Left cardiac atrium (tissue), 4 donors: ENCODE data around the gene HDDC2. TPM values are rescaled to one million over a fixed set of nuclear protein-coding genes. Genes with fewer than 3 reads are reported as not detected.

Experiments
- ATAC-seq, 2 donors: fragments of 200-7000 bp; cut with Tn5 transposase; one replicate each; pipeline ENCODE4 v1.9.1; 2020; ENCODE audit warnings: mild to moderate bottlenecking in 2 of 2, moderate library complexity in 2 of 2
- DNase-seq: peaks from one replicate; pipeline ENCODE4 v3.0.0-alpha.2; 2020
- intact Hi-C, 2 donors: fragments of 100-400 bp; cut with DNase I; formaldehyde crosslinking; loops; one replicate each; pipeline versions ENCODE4 v1.14.1 to v1.15.1; 2022 to 2023
- total RNA-seq, 2 donors: library from RNA; stranded (reverse); fragmentation: NEBNext Ultra II Directional; extraction: Animal tissue kit (Norgen Biotek cat#: 25700); gene quantifications; one replicate each; pipeline ENCODE4 v1.2.1, GENCODE V29; 2021
- donor health status: DM: no; HTN: yes; CAD: no.
- donor health status: DM: no; HTN: yes; CAD: no; lungs with severe emphysema.
- donor health status: DM: yes; HTN: yes; CAD: no.
- donor health status: Dilated cardiomyopathy.

The HDDC2 gene
- total RNA-seq, 2 donors from 2014 or later, result 78.1 to 80.3 TPM

GRCh38 chr6:125279961-125280360, 21.8 kb downstream of the HDDC2 start:
- DNase-seq (no peak), ATAC-seq (no peak)
- intact Hi-C loops, result no loop called here

- no peak for ATAC-seq
- intact Hi-C loops, result no loop called here
- DNase-seq, result no peak
Measured at GRCh38 chr6:125277838-125278237, 23.9 kb downstream of the HDDC2 start.

DNA sequence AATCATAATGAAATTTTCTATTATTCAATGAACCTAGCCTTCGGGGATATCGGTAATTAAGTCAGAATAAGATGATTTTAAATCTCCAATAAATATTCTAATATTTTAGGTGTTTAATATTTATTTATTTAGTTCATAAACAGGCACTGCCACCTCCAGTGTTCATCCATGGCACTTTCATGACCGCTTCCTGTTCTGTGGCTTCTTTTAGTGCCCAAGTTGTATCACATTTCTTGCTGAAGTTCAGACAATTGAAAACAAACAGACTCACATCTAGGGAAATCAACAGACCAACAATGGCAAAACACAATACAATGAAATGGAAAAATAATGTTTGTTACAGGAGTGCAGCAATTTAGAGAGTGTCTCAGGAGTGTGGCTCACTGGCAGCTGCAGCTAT, 26.0 kb downstream of the HDDC2 start:
- no peak for DNase-seq
- intact Hi-C loops, result no loop called here

DNA sequence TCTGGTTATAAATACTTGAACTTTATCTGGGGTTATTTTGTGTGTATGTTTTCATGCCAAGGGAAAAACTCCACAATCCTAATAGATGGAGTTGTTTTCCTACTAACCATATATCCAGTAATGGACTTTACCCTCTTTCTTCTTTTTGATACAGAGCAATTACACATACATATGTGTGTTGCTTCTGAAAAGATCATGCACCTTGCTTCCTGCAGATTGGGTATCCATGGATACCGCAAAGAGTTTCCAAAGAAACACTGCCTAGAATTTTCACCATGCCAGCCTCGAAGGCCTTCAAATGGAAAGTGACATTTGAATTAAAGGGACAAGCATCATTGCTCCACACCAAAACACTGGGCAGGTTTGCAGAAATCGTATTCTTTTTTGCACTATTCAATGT, 26.8 kb downstream of the HDDC2 start:
- intact Hi-C loops, result no loop called here
- ATAC-seq (no peak), DNase-seq (no peak)

More for the DNA sequence above, 26.0 kb downstream of the HDDC2 start:
- ATAC-seq, result no peak

DNA sequence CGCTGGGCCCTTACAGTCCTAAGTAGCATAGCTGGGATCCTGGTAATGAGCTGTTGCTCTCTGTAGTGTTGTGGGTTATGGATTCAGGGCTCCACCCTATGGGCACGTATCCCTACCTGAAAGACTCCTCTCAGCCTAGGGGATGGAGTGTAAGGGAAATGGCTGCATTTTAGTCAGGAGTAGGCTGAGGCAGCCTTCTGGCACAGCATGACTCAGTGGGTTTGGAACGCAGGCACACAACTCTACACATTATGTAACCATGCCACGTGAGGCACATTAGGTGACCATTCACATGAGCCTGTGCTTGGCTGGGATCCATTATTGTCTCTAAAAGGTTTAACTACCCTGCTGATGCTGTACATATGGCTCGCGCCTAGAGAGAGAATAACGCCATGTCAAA, 27.8 kb downstream of the HDDC2 start:
- intact Hi-C loops, result no loop called here
- ATAC-seq (no peak), DNase-seq (no peak)

GRCh38 chr6:125273251-125273650, 28.5 kb downstream of the HDDC2 start:
- intact Hi-C loops, result no loop called here
- DNase-seq (no peak), ATAC-seq (no peak)

- intact Hi-C loops, result no loop called here
- ATAC-seq (no peak), DNase-seq (no peak)
Measured at GRCh38 chr6:125271486-125272159, 30.1 kb downstream of the HDDC2 start.

DNA sequence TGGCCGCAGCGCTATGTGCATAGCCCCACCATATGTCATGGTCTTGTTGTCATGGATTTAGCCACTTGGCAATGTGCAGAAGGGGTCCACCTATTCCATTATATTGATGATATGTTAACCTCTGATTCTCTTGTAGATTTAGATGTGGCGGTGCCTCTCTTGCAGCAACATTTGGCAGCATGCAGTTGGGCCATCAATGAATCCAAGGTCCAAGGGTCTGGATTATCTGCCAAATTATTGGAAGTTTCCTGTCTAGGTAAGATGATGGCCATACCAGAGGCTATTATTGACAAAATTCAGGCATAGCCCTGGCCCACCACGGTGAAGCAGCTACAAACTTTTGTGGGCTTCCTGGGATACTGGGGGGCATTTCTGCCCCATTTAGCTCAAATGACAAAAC, 31.4 kb downstream of the HDDC2 start:
- intact Hi-C loops, result no loop called here
- ATAC-seq, result no peak
- DNase-seq, result no peak

GRCh38 chr6:125269328-125269985, 32.3 kb downstream of the HDDC2 start:
- no peak for DNase-seq
- intact Hi-C loops, result no loop called here
- ATAC-seq, result no peak

DNA sequence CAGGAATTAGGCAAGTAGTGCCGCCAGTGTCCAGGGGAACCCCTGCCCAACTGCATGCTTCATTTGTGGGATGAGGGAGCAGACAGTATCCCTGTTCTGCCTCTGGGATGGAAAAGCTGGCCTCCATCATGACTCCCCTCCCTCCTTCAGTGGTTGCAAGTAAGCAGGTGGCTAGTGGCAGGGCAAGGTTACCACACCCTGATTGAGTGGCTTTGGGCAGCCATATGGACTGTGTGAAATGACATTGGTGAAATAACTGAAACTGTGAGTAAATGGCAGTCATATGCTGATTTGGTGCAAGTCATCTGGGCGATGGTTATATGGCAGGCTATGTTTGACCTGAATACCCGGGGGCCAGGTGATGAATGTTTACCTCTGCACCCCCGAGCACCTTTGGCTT, 33.0 kb downstream of the HDDC2 start:
- ATAC-seq, result no peak
- intact Hi-C loops, result no loop called here
- no peak for DNase-seq

DNA sequence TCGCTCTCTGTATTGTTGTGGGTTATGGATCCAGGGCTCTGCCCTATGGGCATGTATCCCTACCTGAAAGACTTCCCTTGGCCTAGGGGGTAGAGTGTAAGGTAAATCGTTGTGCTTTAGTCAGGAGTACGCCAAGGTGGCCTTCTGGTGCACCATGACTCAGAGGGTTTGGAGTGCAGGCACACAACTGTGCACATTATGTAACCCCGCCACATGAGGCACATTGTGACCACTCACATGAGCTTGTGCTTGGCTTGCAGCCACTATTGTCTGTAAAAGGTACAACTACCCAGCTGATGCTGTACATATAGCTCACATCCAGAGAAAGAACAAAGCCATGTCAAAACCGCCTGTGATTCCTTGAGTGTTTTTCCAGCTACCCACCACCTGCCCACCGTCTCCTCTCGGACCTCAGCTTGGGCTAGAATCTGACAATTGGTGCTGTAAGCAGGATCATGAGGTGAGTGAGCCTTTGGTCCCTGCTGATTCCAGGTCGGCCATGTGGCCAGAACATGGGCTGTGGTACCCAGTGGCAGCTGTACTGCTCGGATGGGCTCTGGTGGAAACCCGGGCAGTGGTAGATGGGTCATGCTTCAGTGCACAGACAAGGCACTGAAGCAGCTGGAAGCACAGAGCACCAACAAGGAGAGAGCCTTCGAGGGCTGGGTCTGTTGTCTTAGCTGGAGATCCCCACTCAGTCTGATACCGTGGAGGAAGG, 33.8 kb downstream of the HDDC2 start:
- DNase-seq, result no peak
- ATAC-seq, result no peak
- intact Hi-C loops, result no loop called here

DNA sequence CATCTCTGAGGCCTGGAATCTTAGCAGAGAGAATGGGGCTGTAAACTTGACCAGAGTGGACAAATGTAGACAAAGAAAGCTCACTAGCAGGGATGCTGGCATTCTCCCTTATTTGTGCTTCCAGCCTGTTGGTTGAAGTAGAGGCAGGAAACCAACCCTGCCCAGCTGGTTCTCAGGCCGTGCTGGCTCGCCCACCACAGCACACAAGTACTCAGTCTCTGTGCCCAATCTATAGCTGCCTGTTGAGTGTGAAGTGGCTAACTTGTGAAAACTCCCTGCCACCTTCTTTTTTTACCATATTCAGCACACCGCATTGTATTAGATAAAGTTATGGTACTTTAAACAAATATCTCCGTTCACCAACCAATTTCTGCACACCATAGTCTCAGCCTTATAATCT, 37.3 kb downstream of the HDDC2 start:
- DNase-seq (no peak), ATAC-seq (no peak)
- intact Hi-C loops, result no loop called here

DNA sequence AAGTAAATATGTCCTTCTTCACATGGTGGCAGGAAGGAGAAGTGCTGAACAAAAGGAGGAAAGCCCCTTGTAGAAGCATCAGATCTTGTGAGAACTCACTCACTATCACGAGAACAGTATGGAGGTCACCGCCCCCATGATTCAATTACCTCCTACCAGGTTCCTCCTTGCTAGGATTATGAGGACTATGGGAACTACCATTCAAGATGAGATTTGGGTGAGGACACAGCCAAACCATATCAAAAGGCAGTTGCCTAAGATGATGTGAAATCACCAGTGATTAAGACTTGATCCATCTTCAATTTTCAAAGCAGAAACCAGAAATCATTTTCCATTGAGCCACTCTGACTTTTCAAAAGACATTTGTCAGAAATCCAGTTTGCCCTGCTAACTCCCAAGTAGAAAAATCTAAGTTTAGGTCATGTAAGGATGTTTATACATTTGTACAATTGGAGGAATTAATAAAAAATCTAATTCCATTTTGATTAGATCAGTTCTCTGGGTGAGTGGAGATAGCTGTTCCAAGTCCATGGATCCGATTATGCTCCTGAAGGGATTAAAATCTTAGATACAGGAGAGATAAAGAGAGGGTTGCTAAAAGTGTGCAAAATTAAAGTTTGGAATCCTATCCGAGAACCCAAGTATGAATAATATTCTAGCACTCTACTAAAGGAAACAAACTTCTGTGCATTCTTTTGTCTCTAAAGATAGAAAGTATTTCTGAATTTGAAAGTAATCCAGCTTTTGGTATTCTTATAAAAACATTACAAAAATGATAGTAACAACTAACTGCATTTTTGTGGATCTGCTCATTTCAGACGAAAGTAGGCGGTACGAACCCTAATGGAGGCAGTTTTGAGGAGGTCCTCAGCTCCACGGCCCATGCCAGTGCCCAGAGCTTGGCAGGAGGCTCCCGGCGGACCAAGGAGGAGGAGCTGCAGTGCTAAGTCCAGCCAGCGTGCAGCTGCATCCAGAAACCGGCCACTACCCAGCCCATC, 39.5 kb downstream of the HDDC2 start:
- intact Hi-C loops, result no loop called here
- ATAC-seq (peak; percentile 47 to 81), DNase-seq (no peak)

- intact Hi-C loops, result no loop called here
- ATAC-seq (no peak), DNase-seq (no peak)
Measured at GRCh38 chr6:125259354-125259736, 42.4 kb downstream of the HDDC2 start.

GRCh38 chr6:125258651-125259353, 43.0 kb downstream of the HDDC2 start:
- DNase-seq (no peak), ATAC-seq (no peak)
- intact Hi-C loops, result no loop called here

DNA sequence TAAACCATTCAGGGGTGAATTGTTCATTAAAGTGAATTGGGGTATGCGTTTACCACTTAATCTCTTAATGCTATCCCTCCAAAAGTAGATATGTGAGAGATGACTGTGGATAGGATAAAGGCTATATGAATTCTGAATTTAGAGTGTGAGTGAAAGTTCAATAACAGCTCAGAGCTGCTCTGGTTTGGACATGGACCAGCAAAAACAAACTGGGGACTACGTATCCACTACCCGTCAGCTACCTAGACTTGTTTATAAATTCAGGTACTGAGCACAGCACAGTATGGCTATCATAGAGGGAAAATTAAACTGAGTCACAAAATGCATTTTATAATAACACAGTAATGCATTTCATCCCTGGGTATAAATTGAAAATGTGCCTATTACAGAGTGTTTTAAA, 44.4 kb downstream of the HDDC2 start:
- no peak for ATAC-seq

DNA sequence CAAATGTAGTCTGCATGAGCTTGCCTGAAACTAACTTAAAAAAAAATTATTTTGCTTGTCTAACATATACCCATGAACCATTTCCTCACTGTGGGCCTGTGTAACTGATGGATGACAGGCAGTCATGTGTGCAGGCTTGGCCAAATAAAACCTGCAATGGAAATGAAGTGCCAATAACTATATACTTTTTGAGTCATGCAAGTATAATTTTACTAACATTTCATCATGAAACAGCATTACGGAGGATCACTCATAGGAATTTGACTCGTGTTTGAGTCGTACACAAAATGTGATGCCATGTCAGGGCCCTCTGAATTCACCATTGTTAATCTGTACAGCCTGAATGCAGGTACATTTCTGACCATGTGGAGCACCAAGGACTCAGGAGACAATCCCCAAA, 46.6 kb downstream of the HDDC2 start:
- no peak for DNase-seq

More for the DNA sequence above, 44.4 kb downstream of the HDDC2 start:
- no peak for DNase-seq
- intact Hi-C loops, result no loop called here

GRCh38 chr6:125254321-125254720, 47.4 kb downstream of the HDDC2 start:
- ATAC-seq (no peak), DNase-seq (no peak)
- intact Hi-C loops, result no loop called here

More for the DNA sequence above, 46.6 kb downstream of the HDDC2 start:
- no peak for ATAC-seq
- intact Hi-C loops, result no loop called here

DNA sequence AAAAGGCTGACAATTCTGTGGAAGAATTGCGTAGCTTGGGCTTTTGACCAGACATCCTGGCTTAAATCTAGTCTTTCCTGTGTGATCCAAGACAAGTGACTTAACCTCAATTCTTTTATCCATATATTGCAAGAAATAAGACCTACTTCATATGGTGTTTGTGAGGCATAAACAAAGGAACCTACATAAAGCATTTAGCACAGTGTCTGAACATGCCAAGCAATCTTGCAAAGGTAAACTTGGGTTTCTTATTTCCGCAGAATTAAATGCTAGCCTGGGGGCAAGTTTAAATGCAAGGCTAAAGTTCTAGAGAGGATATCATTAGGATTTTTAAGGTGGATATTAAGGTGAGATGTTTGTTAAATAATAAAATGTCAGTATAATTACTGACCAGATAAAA, 47.9 kb downstream of the HDDC2 start:
- ATAC-seq (no peak), DNase-seq (no peak)
- intact Hi-C loops, result no loop called here
